KMS-11 (cell line): ENCODE data around the gene ESPN.
"Not testable (repeated sequence)": the region's sequence is repeated elsewhere in the genome, so short reads cannot be mapped to it uniquely, and the experiment has no call there.

Source experiments
- H2AFZ ChIP-seq: fragments of 200-600 bp; sonication (generic); 2 replicates; pipeline ENCODE4 v1.6.1; 2016; ENCODE audit warnings: antibody characterized with exemption, mixed run types, low read depth
- H3K27ac ChIP-seq: fragments of 200-600 bp; sonication (generic); 2 replicates; pipeline ENCODE4 v1.6.1; 2016; ENCODE audit warnings: mild to moderate bottlenecking, mixed run types
- H3K27me3 ChIP-seq: fragments of 200-600 bp; sonication (generic); 2 replicates; pipeline ENCODE4 v1.6.1; 2017; ENCODE audit warnings: mild to moderate bottlenecking, low read depth, mixed run types, moderate library complexity; ENCODE audit not compliant: insufficient read depth
- H3K36me3 ChIP-seq: fragments of 200-600 bp; sonication (generic); 2 replicates; pipeline ENCODE4 v1.6.1; 2017; ENCODE audit warnings: mild to moderate bottlenecking, mixed run types; ENCODE audit not compliant: insufficient read depth
- H3K4me1 ChIP-seq: fragments of 200-600 bp; sonication (generic); 2 replicates; pipeline ENCODE4 v1.6.1; 2016; ENCODE audit warnings: mild to moderate bottlenecking, low read depth, mixed run types; ENCODE audit not compliant: poor library complexity, severe bottlenecking
- H3K4me2 ChIP-seq: fragments of 200-600 bp; sonication (generic); 2 replicates; pipeline ENCODE4 v1.7.0; 2016; ENCODE audit warnings: mild to moderate bottlenecking, mixed run types
- H3K4me3 ChIP-seq: fragments of 200-600 bp; sonication (generic); IDR thresholded peaks from 2 replicates; pipeline ENCODE4 v1.6.1; 2017; ENCODE audit warnings: low read depth, low read length, mixed read lengths; ENCODE audit not compliant: insufficient read depth
- H3K79me2 ChIP-seq: fragments of 200-600 bp; sonication (generic); 2 replicates; pipeline ENCODE4 v1.6.1; 2016; ENCODE audit warnings: low read depth, mixed run types; ENCODE audit not compliant: insufficient read depth
- H3K9ac ChIP-seq: fragments of 200-600 bp; sonication (generic); 2 replicates; pipeline ENCODE4 v1.6.1; 2016; ENCODE audit warnings: mild to moderate bottlenecking, mixed run types
- H4K20me1 ChIP-seq: fragments of 200-600 bp; sonication (generic); 2 replicates; pipeline ENCODE4 v1.6.1; 2016; ENCODE audit warnings: mild to moderate bottlenecking, mixed run types; ENCODE audit not compliant: insufficient read depth
- TF ChIP-seq, protein P1 (sequence below): fragments of 200-600 bp; sonication (generic); conservative IDR thresholded peaks from 2 replicates; pipeline ENCODE4 v1.6.1; 2017; ENCODE audit warnings: low read depth, mild to moderate bottlenecking, antibody characterized with exemption, low read length, moderate library complexity, mixed read lengths

Gene ESPN

DNA sequence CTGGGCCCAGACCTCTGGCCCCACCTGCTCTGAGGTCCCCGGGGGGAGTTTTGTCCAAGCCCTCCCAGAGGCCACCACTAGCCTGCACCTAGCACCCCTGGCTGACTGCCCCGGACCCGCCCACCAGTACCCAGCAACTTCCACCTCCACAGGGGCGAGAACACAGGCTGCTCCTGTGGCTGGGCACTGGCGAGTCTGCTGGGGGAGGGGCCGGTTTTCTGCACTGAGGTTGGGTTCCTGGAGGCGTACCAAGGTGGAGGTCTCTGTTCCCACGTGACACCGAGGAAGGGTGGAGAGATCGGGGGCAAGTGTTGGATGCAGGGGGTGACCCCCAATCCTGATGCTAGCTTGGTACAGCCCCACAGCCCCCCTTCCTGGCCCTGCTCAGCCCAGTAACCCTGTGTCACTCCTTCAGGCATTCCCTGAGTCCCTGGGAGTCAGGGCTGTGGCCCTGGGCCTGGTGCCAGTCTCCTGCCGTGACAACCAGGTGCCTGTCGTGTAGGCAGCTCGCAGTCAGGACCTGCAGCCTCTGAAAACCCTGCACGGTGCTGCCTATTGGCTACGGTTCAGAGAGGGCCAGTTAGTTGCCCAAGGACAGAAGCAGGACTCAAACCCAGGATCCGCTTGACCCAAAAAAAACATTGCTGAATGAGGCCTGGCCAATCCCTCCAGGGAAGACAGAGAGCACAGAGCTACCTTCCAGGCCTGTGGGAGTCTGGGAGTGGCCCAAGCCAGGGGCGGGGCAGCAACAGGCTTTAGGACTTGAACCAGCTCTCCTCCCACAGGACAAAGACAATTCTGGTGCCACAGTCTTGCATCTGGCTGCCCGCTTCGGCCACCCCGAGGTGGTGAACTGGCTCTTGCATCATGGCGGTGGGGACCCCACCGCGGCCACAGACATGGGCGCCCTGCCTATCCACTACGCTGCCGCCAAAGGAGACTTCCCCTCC is 3.1 kb downstream of the ESPN start:
- H3K27me3 ChIP-seq = peaks cover 86% of the 10 kb centered on the region
- H3K36me3 ChIP-seq = no peaks in the 10 kb centered on the region
- H3K79me2 ChIP-seq = no peaks in the 10 kb centered on the region
- no peaks in the 10 kb centered on the region for H4K20me1 ChIP-seq
- no peak overlapping the region for H3K4me2 ChIP-seq
- no peak overlapping the region for H3K9ac ChIP-seq
- no peaks in the 10 kb centered on the region for H3K4me1 ChIP-seq
- TF ChIP-seq, protein P1, sequence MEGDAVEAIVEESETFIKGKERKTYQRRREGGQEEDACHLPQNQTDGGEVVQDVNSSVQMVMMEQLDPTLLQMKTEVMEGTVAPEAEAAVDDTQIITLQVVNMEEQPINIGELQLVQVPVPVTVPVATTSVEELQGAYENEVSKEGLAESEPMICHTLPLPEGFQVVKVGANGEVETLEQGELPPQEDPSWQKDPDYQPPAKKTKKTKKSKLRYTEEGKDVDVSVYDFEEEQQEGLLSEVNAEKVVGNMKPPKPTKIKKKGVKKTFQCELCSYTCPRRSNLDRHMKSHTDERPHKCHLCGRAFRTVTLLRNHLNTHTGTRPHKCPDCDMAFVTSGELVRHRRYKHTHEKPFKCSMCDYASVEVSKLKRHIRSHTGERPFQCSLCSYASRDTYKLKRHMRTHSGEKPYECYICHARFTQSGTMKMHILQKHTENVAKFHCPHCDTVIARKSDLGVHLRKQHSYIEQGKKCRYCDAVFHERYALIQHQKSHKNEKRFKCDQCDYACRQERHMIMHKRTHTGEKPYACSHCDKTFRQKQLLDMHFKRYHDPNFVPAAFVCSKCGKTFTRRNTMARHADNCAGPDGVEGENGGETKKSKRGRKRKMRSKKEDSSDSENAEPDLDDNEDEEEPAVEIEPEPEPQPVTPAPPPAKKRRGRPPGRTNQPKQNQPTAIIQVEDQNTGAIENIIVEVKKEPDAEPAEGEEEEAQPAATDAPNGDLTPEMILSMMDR = no peak
- H2AFZ ChIP-seq = no peak overlapping the region
- no peak overlapping the region for H3K27ac ChIP-seq
- H3K4me3 ChIP-seq = no peak overlapping the region

- not testable (repeated sequence) for H3K4me1 ChIP-seq, H3K36me3 ChIP-seq, H3K79me2 ChIP-seq, H3K4me3 ChIP-seq, H2AFZ ChIP-seq, H4K20me1 ChIP-seq, H3K4me2 ChIP-seq, H3K27ac ChIP-seq, H3K9ac ChIP-seq
- H3K27me3 ChIP-seq = peaks cover 86% of the 10 kb centered on the region
Observed at GRCh38 chr1:6428453-6428852, 3.9 kb downstream of the ESPN start.

DNA sequence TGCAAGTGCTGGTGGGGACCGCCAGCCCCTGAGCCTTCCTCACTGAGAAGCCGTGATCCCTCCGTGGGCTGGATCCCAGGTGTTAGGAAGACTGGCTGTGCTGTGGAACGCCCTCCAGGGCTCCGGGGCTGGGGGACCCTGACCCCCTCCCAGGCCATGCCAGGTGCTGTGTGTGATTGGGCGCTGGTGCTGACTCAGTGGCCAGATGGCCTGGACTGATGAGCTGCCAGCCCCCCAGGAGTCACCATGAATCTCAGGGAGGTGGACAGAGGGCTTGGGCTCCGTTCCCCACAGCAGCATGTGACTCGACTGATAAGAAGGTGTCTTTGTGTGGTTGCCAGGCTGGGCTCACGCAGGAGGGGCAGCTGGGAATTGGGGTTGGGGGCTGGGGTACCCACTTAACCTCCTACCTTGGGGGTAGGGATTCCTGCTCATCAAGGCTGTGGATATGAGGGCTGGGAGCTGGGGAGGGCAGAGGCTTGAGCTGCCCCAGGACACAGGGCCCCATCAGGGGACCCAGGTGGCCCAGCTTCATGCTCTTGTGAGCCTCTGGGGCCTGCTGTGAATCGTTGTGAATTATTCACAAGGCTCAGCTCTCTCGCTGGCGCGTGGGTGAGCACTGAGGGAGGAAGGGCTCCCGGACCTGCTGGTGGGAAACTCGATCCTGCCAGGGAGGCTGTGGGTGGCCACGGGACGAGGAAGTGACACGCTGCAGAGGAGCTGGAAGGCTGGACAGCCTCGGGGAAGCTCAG is 5.3 kb downstream of the ESPN start:
- H4K20me1 ChIP-seq, H3K9ac ChIP-seq, H3K4me3 ChIP-seq, H3K79me2 ChIP-seq, H3K36me3 ChIP-seq, H3K4me1 ChIP-seq, H3K27ac ChIP-seq, H3K4me2 ChIP-seq, H2AFZ ChIP-seq: not testable (repeated sequence)
- H3K27me3 ChIP-seq = peaks cover 88% of the 10 kb centered on the region

DNA sequence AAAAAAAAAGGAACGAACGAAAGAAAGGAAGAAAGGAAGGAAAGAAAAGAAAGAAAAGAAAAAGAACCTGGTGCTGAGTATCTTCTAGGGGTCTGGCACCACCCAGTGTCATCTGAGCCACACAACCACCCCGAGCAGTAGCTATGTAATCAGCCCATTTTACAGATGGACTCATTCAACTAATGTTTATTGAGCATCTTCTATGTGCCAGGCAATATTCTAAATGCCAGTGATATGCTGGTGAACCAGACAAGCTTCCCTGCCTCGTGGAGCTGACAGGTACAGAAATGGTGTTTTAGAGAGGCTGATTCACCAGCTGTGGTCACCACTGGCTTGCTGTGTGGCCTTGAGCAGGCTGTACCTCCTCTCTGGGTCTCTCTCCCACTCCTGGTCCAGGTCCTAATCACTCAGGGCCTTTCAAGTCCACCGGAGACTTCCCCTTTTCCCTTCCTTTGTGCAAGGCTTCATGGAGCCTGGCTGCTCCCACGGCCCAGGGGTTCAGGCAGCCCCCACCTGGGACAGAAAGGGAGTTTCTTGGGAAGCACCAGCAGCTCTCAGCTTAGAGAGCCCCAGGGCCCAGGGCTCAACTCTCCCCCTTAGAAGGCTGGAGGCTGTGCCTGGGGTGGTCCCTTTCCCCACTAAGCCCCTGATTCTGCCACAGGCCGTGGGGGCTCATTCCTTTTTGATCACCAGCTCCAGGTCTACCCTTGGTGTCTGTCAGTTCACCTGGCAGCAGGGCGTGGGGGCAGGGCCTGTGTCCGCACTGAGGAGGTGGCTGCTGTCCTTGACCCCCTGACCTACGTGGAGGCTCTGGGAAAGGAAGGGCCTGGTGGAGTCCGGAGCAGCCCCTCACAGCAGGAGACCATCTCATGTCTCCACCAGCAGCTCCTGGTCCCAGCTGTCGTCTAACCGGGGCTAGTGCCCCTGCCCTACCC is 7.3 kb downstream of the ESPN start:
- H3K79me2 ChIP-seq, H2AFZ ChIP-seq, H4K20me1 ChIP-seq, H3K27ac ChIP-seq, H3K4me1 ChIP-seq, H3K4me3 ChIP-seq, H3K9ac ChIP-seq, H3K4me2 ChIP-seq, H3K36me3 ChIP-seq: not testable (repeated sequence)
- H3K27me3 ChIP-seq = peaks cover 88% of the 10 kb centered on the region

- no peak overlapping the region for H3K9ac ChIP-seq
- no peak overlapping the region for H3K4me2 ChIP-seq
- H4K20me1 ChIP-seq = no peaks in the 10 kb centered on the region
- peaks cover 87% of the 10 kb centered on the region for H3K27me3 ChIP-seq
- H3K79me2 ChIP-seq = no peaks in the 10 kb centered on the region
- H3K4me3 ChIP-seq = no peak overlapping the region
- no peak overlapping the region for H2AFZ ChIP-seq
- no peaks in the 10 kb centered on the region for H3K4me1 ChIP-seq
- TF ChIP-seq, protein P1 = no peak
- no peaks in the 10 kb centered on the region for H3K36me3 ChIP-seq
- no peak overlapping the region for H3K27ac ChIP-seq
Observed at GRCh38 chr1:6434186-6434585, 9.6 kb downstream of the ESPN start.
